C4-2B (cell line): ENCODE results near the gene FBXL17.

Experiments
- CTCF ChIP-seq: fragments of 450-650 bp; conservative IDR thresholded peaks from 2 replicates; pipeline ENCODE4 v1.5.1; 2017; ENCODE audit warnings: mild to moderate bottlenecking
- ZFX ChIP-seq: fragments of 450-650 bp; IDR thresholded peaks from 2 replicates; pipeline ENCODE4 v1.6.1; 2017

- no peak for TF ChIP-seq CTCF
- no peak for TF ChIP-seq ZFX
Observed at GRCh38 chr5:108381954-108382783, at the start of gene FBXL17.
